GM12878 (cell line): ENCODE data around the gene TIMM22. TPM values are rescaled to one million over a fixed set of nuclear protein-coding genes. Genes with fewer than 3 reads are reported as not detected.

ENCODE experiments used
- ATAC-seq: fragments of 200-7000 bp; cut with Tn5 transposase; 3 replicates; pipeline ENCODE4 v1.9.1; 2020; ENCODE audit warnings: mild to moderate bottlenecking, moderate library complexity
- BruUV-seq: library from RNA; stranded (reverse); fragments of 400-500 nt; replicated peaks from 2 replicates; lab custom pipeline; 2021; lab: Mats Ljungman, UMichigan
- CTCF ChIA-PET: fragments of 300-600 bp; sonication (Branson Sonifier 250); formaldehyde crosslinking; extraction: SDS; loops from one replicate; lab custom pipeline; 2021; ENCODE audit warnings: inconsistent platforms; lab: Yijun Ruan, JAX
- POLR2A ChIA-PET: fragments of 350-600 bp; formaldehyde crosslinking; extraction: SDS; loops from one replicate; lab custom pipeline; 2021; ENCODE audit warnings: inconsistent platforms; lab: Charles Lee
- RAD21 ChIA-PET: fragments of 300-600 bp; sonication (Branson Sonifier 250); formaldehyde crosslinking; loops from one replicate; lab custom pipeline; 2023; ENCODE audit warnings: antibody characterized with exemption; ENCODE audit not compliant: unreplicated experiment; lab: Charles Lee
- SMC1A ChIA-PET: fragments of 300-600 bp; sonication (Branson Sonifier 250); formaldehyde crosslinking; loops from one replicate; lab custom pipeline; 2023; ENCODE audit not compliant: unreplicated experiment, uncharacterized antibody; lab: Charles Lee
- DNase-seq: peaks from one replicate; pipeline ENCODE4 v3.0.0-alpha.2; 2011; ENCODE audit warnings: low read depth, low spot score
- FAIRE-seq: peaks from 3 replicates; lab custom pipeline; 2011; peaks lifted over from hg19 to GRCh38; lab: Jason Lieb, UNC
- H2AFZ ChIP-seq: 2 replicates; pipeline ENCODE4 v1.6.0; 2011; ENCODE audit warnings: low read depth, low read length, control low read depth; ENCODE audit not compliant: control insufficient read depth
- H3K27ac ChIP-seq: 2 replicates; pipeline ENCODE4 v1.5.1; 2011; ENCODE audit warnings: control low read depth; ENCODE audit not compliant: control insufficient read depth, insufficient read depth
- H3K27me3 ChIP-seq, 2 experiments: replicated peaks in 1 of 2; 2 replicates each; pipeline versions ENCODE4 v1.6.0 to v1.6.1; 2011; ENCODE audit warnings: low read length in 1 of 2; ENCODE audit not compliant: control insufficient read depth in 2 of 2, insufficient read depth in 2 of 2
- H3K36me3 ChIP-seq, 2 experiments: 2 replicates each; pipeline ENCODE4 v1.5.1; 2011; ENCODE audit warnings: low read length in 1 of 2; ENCODE audit not compliant: control insufficient read depth in 2 of 2, insufficient read depth in 2 of 2
- H3K4me1 ChIP-seq: 2 replicates; pipeline ENCODE4 v1.6.1; 2011; ENCODE audit warnings: mild to moderate bottlenecking, low read length, moderate library complexity, mixed read lengths; ENCODE audit not compliant: control insufficient read depth, insufficient read depth
- H3K4me2 ChIP-seq: 2 replicates; pipeline ENCODE4 v1.6.0; 2011; ENCODE audit warnings: control low read depth; ENCODE audit not compliant: control insufficient read depth, insufficient read depth
- H3K4me3 ChIP-seq: fragments of 200-600 bp; sonication (generic); 2 replicates; pipeline ENCODE4 v1.5.1; 2016
- H3K79me2 ChIP-seq: 2 replicates; pipeline ENCODE4 v1.6.0; 2011; ENCODE audit warnings: low read length; ENCODE audit not compliant: control insufficient read depth, insufficient read depth
- H3K9ac ChIP-seq: 2 replicates; pipeline ENCODE4 v1.8.0; 2011; ENCODE audit warnings: low read length, control low read depth, mixed read lengths; ENCODE audit not compliant: control insufficient read depth, insufficient read depth
- H3K9me3 ChIP-seq: replicated peaks from 3 replicates; pipeline ENCODE4 v1.5.1; 2011; ENCODE audit warnings: mild to moderate bottlenecking, low read length; ENCODE audit not compliant: control insufficient read depth, insufficient read depth
- H4K20me1 ChIP-seq: 2 replicates; pipeline ENCODE4 v1.6.0; 2011; ENCODE audit not compliant: control insufficient read depth, insufficient read depth
- ATF7 ChIP-seq: fragments of 450-650 bp; IDR thresholded peaks from 2 replicates; pipeline ENCODE4 v1.6.1; 2016; ENCODE audit warnings: low read depth, mild to moderate bottlenecking
- EP300 ChIP-seq, 2 experiments: fragments of 150-350 bp in 1 of 2; IDR thresholded peaks; 2 replicates each; pipeline ENCODE4 v1.6.1; 2011 to 2012; ENCODE audit warnings: low read depth in 2 of 2, low read length in 2 of 2, borderline replicate concordance in 1 of 2, improper control_type of control experiment in 1 of 2, inconsistent platforms in 1 of 2; ENCODE audit not compliant: control insufficient read depth in 1 of 2
- IKZF2 ChIP-seq, 2 experiments: fragments of 450-650 bp; IDR thresholded peaks; 2 replicates each; pipeline ENCODE4 v1.6.1; 2017; ENCODE audit warnings: mild to moderate bottlenecking in 2 of 2, moderate library complexity in 2 of 2
- NR2C1 ChIP-seq: fragments of 450-650 bp; IDR thresholded peaks from 2 replicates; pipeline ENCODE4 v1.6.1; 2017; ENCODE audit warnings: antibody characterized with exemption, mild to moderate bottlenecking, moderate library complexity
- RBBP5 ChIP-seq: fragments of 200-600 bp; sonication (generic); conservative IDR thresholded peaks from 2 replicates; pipeline ENCODE4 v1.6.1; 2016
- SUZ12 ChIP-seq: fragments of 200-600 bp; sonication (generic); IDR thresholded peaks from one replicate; pipeline ENCODE4 v1.6.1; 2018; ENCODE audit warnings: antibody characterized with exemption, mild to moderate bottlenecking; ENCODE audit not compliant: unreplicated experiment
- ZNF622 ChIP-seq: fragments of 450-650 bp; IDR thresholded peaks from 2 replicates; pipeline ENCODE4 v1.6.1; 2017; ENCODE audit warnings: mild to moderate bottlenecking, inconsistent platforms
- WGBS: methylation state at CpG from one replicate; pipeline ENCODE4 v1.1.6; 2016; ENCODE audit warnings: low lambda C conversion rate; ENCODE audit not compliant: insufficient replicate concordance, insufficient coverage; ENCODE audit errors: missing lambda C conversion rate; 5-methylcytosine and 5-hydroxymethylcytosine counted together
- in situ Hi-C: fragments of 300-500 bp; cut with MboI; formaldehyde crosslinking; loops from 9 replicates; pipeline ENCODE4 v1.14.3; 2018; ENCODE audit warnings: mixed read lengths
- intact Hi-C: fragments of 100-400 bp; cut with micrococcal nuclease; formaldehyde crosslinking; loops from one replicate; pipeline ENCODE4 v1.14.2; 2022; ENCODE audit not compliant: unreplicated experiment
- polyA plus RNA-seq, 11 experiments: library from polyadenylated mRNA; depleted of rRNA in 4 of 11; unstranded in 6 of 11; stranded (reverse) in 5 of 11; fragments of >200 nt; fragmentation: Nextera tagmentation in 4 of 11; fragmentation: Illumina TruSeq in 1 of 11; extraction: Ambion mirVana in 4 of 11; extraction: Trizol in 1 of 11; gene quantifications; 1 replicate in 1 of 11; 2 replicates in 10 of 11; pipeline versions ENCODE4 v1.2.1 to v1.2.3, GENCODE V29; 2011 to 2016; ENCODE audit warnings: inconsistent platforms in 2 of 11, missing spikeins in 2 of 11, low read depth in 1 of 11
- total RNA-seq, 4 experiments: library from RNA; depleted of rRNA in 3 of 4; stranded (reverse); fragments of >200 nt in 3 of 4; fragmentation: Illumina TruSeq in 1 of 4; extraction: Trizol in 1 of 4; gene quantifications; 2 replicates each; pipeline versions ENCODE4 v1.2.1 to v1.2.3, GENCODE V29; 2013 to 2021
- TF ChIP-seq, protein P1 (sequence below): fragments of 450-650 bp; IDR thresholded peaks from 2 replicates; pipeline ENCODE4 v1.6.1; 2016; ENCODE audit warnings: mild to moderate bottlenecking
- TF ChIP-seq, protein P2 (sequence below): fragments of 450-650 bp; IDR thresholded peaks from 2 replicates; pipeline ENCODE4 v1.6.1; 2017; ENCODE audit warnings: mild to moderate bottlenecking, moderate library complexity

TIMM22 gene
- total and polyA plus RNA-seq, 10 of the 15 experiments (the other 5 are each of a cell fraction or from before 2014, with no cell fraction given), result 4.4 to 25.0 (median 10.6) TPM

DNA sequence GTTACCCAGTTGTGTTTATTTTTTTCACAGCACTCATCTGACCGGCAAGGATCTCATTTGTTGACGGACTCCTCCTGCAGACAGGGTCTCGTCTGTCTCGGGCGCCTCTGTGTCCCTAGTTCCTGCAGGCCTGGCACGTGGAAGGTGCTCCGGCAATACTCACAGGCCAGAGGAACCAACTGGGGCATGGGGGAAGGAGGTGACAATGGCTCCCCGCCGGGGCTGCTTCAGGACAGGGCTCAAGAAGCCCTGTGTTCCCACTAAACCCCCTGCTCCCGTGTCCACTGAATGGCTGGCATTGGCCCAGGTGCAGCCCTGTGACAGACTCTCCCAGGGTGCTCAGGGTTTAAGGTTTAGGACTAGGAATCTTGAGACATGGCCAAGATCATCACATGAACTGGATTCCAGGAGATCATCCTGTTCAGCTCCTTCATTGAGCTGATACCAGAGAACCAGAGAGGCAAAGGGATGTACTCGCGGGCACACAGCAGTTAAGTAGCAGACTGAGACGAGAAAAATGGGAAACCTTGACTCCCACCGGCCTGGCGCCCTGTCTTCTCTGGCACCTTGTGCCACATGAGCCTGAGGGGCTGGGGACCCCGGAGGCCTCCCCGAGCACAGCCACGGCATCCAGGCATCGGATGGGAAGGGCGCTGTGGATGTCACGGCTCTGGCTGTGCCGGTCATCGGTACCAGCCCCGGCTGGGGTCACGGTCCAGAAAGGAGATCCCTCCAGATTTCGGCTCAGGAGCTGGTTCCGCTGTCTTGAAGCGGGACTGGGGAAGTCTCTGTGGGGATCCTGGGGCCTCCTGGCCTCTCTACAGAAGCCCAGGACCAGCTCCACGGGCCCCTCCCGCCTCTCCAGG lies 29.0 kb downstream of the TIMM22 start (continued):
- no peak for TF ChIP-seq NR2C1

DNA sequence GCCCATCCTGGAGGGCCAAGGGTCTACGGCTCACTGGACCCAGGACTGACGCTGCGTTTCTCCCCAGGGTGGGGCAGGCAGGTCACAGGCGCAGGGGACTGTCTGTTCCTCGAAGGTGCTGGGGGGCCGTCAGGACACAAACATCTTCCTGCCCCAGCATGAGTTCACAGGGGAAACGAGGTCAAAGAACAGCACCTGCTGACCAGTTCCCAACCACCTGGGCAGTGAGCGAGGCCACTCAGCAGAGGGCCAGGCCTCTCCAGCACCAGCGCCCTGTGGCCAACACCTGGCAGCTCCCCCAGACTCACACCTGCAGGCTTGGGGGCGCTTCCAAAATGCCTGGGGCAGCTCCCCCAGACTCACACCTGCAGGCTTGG lies 29.7 kb downstream of the TIMM22 start:
- ATAC-seq, result no peak
- POLR2A ChIA-PET, result no interaction called here
- SMC1A ChIA-PET, result no interaction called here
- Histone ChIP-seq H3K4me3 (no peak overlapping the region), H3K4me1 (no peaks in the 10 kb centered on the region), H3K9ac (no peak overlapping the region), H3K27me3 (no peaks in the 10 kb centered on the region), H4K20me1 (no peaks in the 10 kb centered on the region), H3K4me2 (no peak overlapping the region)
- no TSS peak for BruUV-seq
- FAIRE-seq, result no peak
- TF ChIP-seq EP300 (IDR thresholded peaks at IDR 0.05; ENCODE audit: borderline replicate concordance in 1 of 2, control insufficient read depth in 1 of 2, low read depth in 2 of 2, low read length in 2 of 2), result no peak
- TF ChIP-seq, all 136 proteins: peak for 0
- RAD21 ChIA-PET, result no interaction called here
- in situ Hi-C loops (no loop called here), intact Hi-C loops (no loop called here)
- Histone ChIP-seq H2AFZ (no peak overlapping the region), H3K9me3 (no peaks in the 10 kb centered on the region), H3K36me3 (peaks cover 0 to 2% of the 10 kb centered on the region in 2 experiments; a peak in 2 of 4 replicates), H3K79me2 (no peaks in the 10 kb centered on the region), H3K27ac (no peak overlapping the region)
- 93% methylated on average over 10 of the region's 10 CpGs for WGBS
- no peak for DNase-seq
- CTCF ChIA-PET, result no interaction called here

DNA sequence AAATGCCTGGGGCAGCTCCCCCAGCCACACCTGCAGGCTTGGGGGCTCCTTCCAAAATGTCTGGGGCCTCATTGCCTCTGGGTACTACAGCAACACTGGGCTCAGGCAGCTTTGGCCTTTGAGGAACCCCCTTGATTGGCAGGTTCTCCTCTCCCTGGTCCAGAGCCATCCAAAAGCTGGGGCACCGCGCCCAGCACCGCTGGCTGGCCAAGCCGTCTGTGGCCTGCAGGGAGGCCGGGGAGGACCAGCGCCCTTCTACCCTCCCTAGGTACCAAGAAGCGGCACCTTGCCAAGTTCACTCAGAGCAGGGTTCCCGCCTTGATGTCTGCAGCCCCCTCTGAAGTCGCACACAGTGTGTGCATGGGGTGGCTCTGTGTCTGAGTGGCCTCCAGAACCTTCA lies 30.1 kb downstream of the TIMM22 start:
- Histone ChIP-seq H3K9ac (no peak overlapping the region), H3K4me3 (no peak overlapping the region), H3K79me2 (no peaks in the 10 kb centered on the region), H3K9me3 (no peaks in the 10 kb centered on the region), H3K27me3 (no peaks in the 10 kb centered on the region), H4K20me1 (no peaks in the 10 kb centered on the region), H3K4me2 (no peak overlapping the region), H3K4me1 (no peaks in the 10 kb centered on the region), H3K27ac (no peak overlapping the region), H3K36me3 (peaks cover 0 to 2% of the 10 kb centered on the region in 2 experiments; a peak in 2 of 4 replicates), H2AFZ (no peak overlapping the region)
- BruUV-seq, result no TSS peak
- RAD21 ChIA-PET, result no interaction called here
- in situ Hi-C loops, result no loop called here
- intact Hi-C loops, result no loop called here
- 93% methylated on average over 9 of the region's 9 CpGs for WGBS
- ATAC-seq (no peak), FAIRE-seq (no peak), DNase-seq (no peak)
- SMC1A ChIA-PET, result no interaction called here
- POLR2A ChIA-PET, result no interaction called here
- CTCF ChIA-PET, result no interaction called here
- TF ChIP-seq, protein P1, sequence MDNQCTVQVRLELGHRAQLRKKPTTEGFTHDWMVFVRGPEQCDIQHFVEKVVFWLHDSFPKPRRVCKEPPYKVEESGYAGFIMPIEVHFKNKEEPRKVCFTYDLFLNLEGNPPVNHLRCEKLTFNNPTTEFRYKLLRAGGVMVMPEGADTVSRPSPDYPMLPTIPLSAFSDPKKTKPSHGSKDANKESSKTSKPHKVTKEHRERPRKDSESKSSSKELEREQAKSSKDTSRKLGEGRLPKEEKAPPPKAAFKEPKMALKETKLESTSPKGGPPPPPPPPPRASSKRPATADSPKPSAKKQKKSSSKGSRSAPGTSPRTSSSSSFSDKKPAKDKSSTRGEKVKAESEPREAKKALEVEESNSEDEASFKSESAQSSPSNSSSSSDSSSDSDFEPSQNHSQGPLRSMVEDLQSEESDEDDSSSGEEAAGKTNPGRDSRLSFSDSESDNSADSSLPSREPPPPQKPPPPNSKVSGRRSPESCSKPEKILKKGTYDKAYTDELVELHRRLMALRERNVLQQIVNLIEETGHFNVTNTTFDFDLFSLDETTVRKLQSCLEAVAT, result no peak
- TF ChIP-seq IKZF2 (IDR thresholded peaks at IDR 0.05), result no peak
- no peak for TF ChIP-seq SUZ12
- TF ChIP-seq, protein P2, sequence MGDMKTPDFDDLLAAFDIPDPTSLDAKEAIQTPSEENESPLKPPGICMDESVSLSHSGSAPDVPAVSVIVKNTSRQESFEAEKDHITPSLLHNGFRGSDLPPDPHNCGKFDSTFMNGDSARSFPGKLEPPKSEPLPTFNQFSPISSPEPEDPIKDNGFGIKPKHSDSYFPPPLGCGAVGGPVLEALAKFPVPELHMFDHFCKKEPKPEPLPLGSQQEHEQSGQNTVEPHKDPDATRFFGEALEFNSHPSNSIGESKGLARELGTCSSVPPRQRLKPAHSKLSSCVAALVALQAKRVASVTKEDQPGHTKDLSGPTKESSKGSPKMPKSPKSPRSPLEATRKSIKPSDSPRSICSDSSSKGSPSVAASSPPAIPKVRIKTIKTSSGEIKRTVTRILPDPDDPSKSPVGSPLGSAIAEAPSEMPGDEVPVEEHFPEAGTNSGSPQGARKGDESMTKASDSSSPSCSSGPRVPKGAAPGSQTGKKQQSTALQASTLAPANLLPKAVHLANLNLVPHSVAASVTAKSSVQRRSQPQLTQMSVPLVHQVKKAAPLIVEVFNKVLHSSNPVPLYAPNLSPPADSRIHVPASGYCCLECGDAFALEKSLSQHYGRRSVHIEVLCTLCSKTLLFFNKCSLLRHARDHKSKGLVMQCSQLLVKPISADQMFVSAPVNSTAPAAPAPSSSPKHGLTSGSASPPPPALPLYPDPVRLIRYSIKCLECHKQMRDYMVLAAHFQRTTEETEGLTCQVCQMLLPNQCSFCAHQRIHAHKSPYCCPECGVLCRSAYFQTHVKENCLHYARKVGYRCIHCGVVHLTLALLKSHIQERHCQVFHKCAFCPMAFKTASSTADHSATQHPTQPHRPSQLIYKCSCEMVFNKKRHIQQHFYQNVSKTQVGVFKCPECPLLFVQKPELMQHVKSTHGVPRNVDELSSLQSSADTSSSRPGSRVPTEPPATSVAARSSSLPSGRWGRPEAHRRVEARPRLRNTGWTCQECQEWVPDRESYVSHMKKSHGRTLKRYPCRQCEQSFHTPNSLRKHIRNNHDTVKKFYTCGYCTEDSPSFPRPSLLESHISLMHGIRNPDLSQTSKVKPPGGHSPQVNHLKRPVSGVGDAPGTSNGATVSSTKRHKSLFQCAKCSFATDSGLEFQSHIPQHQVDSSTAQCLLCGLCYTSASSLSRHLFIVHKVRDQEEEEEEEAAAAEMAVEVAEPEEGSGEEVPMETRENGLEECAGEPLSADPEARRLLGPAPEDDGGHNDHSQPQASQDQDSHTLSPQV, result no peak
- no peak for TF ChIP-seq RBBP5
- TF ChIP-seq ATF7, result no peak
- TF ChIP-seq ZNF622, result no peak
